Activated naive CD4-positive, alpha-beta T cell treated with anti-CD3 and anti-CD28 coated beads for 36 hours (primary cell): ENCODE data around the gene UNC45B. TPM values are rescaled to one million over a fixed set of nuclear protein-coding genes. Genes with fewer than 3 reads are reported as not detected.
A peak's percentile ranks its signal among the peaks of the same experiment; 100 is the strongest.
"Not testable (repeated sequence)": the region's sequence is repeated elsewhere in the genome, so short reads cannot be mapped to it uniquely, and the experiment has no call there.

Experiments used
- CTCF ChIA-PET: fragments of 350-600 bp; sonication (Branson Sonifier 250); formaldehyde crosslinking; loops from one replicate; lab custom pipeline; 2021; ENCODE audit warnings: antibody characterized with exemption; lab: Charles Lee
- DNase-seq: peaks from one replicate; pipeline ENCODE4 v3.0.0-alpha.2; 2020
- H3K27ac Mint-ChIP-seq: one replicate; pipeline ENCODE4 v1.8.0; 2021; ENCODE audit warnings: mild to moderate bottlenecking, mixed read lengths
- H3K27me3 Mint-ChIP-seq: one replicate; pipeline ENCODE4 v1.8.0; 2021; ENCODE audit warnings: low read depth, mixed read lengths
- H3K36me3 Mint-ChIP-seq: one replicate; pipeline ENCODE4 v1.8.0; 2021; ENCODE audit warnings: low read depth, mixed read lengths
- H3K4me1 Mint-ChIP-seq: one replicate; pipeline ENCODE4 v1.8.0; 2021; ENCODE audit warnings: low read depth, mixed read lengths
- H3K4me3 Mint-ChIP-seq: one replicate; pipeline ENCODE4 v1.8.0; 2021; ENCODE audit warnings: mild to moderate bottlenecking, moderate library complexity, mixed read lengths
- H3K9me3 Mint-ChIP-seq: one replicate; pipeline ENCODE4 v1.8.0; 2021; ENCODE audit warnings: mixed read lengths
- intact Hi-C: fragments of 100-400 bp; cut with micrococcal nuclease; formaldehyde crosslinking; loops from one replicate; pipeline ENCODE4 v1.15.1; 2023
- total RNA-seq, 2 experiments: library from RNA; stranded (reverse); gene quantifications; one replicate each; pipeline ENCODE4 v1.2.3, GENCODE V29; 2021

The UNC45B gene
- total RNA-seq, 2 experiments from 2014 or later: 0.05 to 0.15 TPM

DNA sequence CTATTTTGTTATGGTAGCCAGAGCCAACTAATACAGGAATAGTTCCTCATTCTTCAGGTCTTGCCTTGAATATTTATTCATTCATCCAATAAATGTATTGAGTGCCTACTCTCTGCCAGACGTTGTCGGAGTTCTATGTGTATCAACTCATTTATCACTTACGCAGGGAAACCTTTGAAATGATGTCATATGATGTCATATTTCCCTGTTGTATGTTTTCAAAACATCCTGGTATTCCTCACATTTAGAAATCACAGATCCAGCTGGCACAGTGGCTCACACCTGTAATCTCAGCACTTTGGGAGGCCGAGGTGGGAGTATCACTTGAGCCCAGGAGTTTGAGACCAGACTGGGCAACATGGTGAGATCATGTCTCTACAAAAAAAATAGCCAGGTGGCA, 2.8 kb upstream of the UNC45B start:
- Mint-ChIP-seq H3K27me3 (no peaks in the 10 kb centered on the region), H3K4me3 (no peak overlapping the region), H3K36me3 (peaks cover 4% of the 10 kb centered on the region), H3K27ac (no peak overlapping the region), H3K4me1 (peaks cover 23% of the 10 kb centered on the region), H3K9me3 (no peaks in the 10 kb centered on the region)
- CTCF ChIA-PET: interaction anchor here (0.5 to 1.0 kb wide), 2 partner anchors 13 to 186 kb away, joined by 3 to 4 read pairs; no protein-coding TSS in a partner anchor
- no peak for DNase-seq
- intact Hi-C loops: no loop called here

GRCh38 chr17:35146214-35146833, 1.3 kb upstream of the UNC45B start:
- no peaks in the 10 kb centered on the region for H3K27me3 Mint-ChIP-seq
- no peak overlapping the region for H3K27ac Mint-ChIP-seq
- intact Hi-C loops: no loop called here
- peaks cover 12% of the 10 kb centered on the region for H3K4me1 Mint-ChIP-seq
- H3K36me3 Mint-ChIP-seq: no peaks in the 10 kb centered on the region
- H3K9me3 Mint-ChIP-seq: no peaks in the 10 kb centered on the region
- CTCF ChIA-PET: no interaction called here
- no peak for DNase-seq
- H3K4me3 Mint-ChIP-seq: no peak overlapping the region

- no peak overlapping the region for H3K27ac Mint-ChIP-seq
- no peak for DNase-seq
- no peak overlapping the region for H3K4me3 Mint-ChIP-seq
- H3K4me1 Mint-ChIP-seq: peaks cover 6% of the 10 kb centered on the region
- intact Hi-C loops: no loop called here
- H3K9me3 Mint-ChIP-seq: no peaks in the 10 kb centered on the region
- no peaks in the 10 kb centered on the region for H3K27me3 Mint-ChIP-seq
- CTCF ChIA-PET: interaction anchor here (1.9 kb wide), 1 partner anchor 11 kb away, joined by 5 read pairs; no protein-coding TSS in a partner anchor
- no peaks in the 10 kb centered on the region for H3K36me3 Mint-ChIP-seq
These were observed 527 bp downstream of the UNC45B start for GRCh38 chr17:35148144-35148543.

- no peak for DNase-seq
- Mint-ChIP-seq H3K4me3 (no peak overlapping the region), H3K36me3 (no peaks in the 10 kb centered on the region), H3K4me1 (no peaks in the 10 kb centered on the region), H3K9me3 (no peaks in the 10 kb centered on the region), H3K27ac (no peak overlapping the region), H3K27me3 (no peaks in the 10 kb centered on the region)
- CTCF ChIA-PET: no interaction called here
- intact Hi-C loops: no loop called here
These were observed 2.3 kb downstream of the UNC45B start for GRCh38 chr17:35149941-35150340.

GRCh38 chr17:35151080-35151479, 3.5 kb downstream of the UNC45B start:
- H3K36me3 Mint-ChIP-seq, DNase-seq, H3K27me3 Mint-ChIP-seq, CTCF ChIA-PET, H3K27ac Mint-ChIP-seq, intact Hi-C loops, H3K9me3 Mint-ChIP-seq, H3K4me1 Mint-ChIP-seq, H3K4me3 Mint-ChIP-seq: not testable (repeated sequence)

GRCh38 chr17:35152421-35153140, 5.0 kb downstream of the UNC45B start:
- CTCF ChIA-PET: interaction anchor here (0.5 to 1.4 kb wide), 2 partner anchors 9 to 189 kb away, joined by 4 to 5 read pairs; no protein-coding TSS in a partner anchor
- no peaks in the 10 kb centered on the region for H3K9me3 Mint-ChIP-seq
- no peak for DNase-seq
- H3K27me3 Mint-ChIP-seq: no peaks in the 10 kb centered on the region
- intact Hi-C loops: no loop called here
- H3K4me3 Mint-ChIP-seq: no peak overlapping the region
- H3K36me3 Mint-ChIP-seq: no peaks in the 10 kb centered on the region
- H3K4me1 Mint-ChIP-seq: no peaks in the 10 kb centered on the region
- no peak overlapping the region for H3K27ac Mint-ChIP-seq

GRCh38 chr17:35154196-35155165, 6.9 kb downstream of the UNC45B start:
- no peaks in the 10 kb centered on the region for H3K36me3 Mint-ChIP-seq
- H3K27me3 Mint-ChIP-seq: no peaks in the 10 kb centered on the region
- H3K4me1 Mint-ChIP-seq: peaks cover 4% of the 10 kb centered on the region
- CTCF ChIA-PET: no interaction called here
- DNase-seq: no peak
- intact Hi-C loops: no loop called here
- H3K27ac Mint-ChIP-seq: no peak overlapping the region
- H3K4me3 Mint-ChIP-seq: no peak overlapping the region
- no peaks in the 10 kb centered on the region for H3K9me3 Mint-ChIP-seq

DNA sequence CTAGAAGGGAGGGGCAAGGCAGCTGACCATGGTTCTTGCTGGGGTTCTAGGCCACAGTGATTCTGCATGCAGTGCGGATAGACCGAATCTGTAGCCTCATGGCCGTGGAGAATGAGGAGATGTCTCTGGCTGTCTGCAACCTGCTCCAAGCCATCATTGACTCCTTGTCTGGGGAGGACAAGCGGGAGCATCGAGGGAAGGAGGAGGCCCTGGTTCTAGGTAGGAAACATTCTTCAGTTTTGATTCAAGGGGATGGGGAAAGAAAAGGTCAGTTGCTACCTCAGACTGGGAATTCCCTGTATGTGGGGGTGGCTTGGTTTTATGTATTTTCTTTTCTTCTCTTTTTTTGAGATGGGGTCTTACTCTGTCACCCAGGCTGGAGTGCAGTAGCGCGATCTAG, 7.6 kb downstream of the UNC45B start:
- no peak for DNase-seq
- H3K9me3 Mint-ChIP-seq: no peaks in the 10 kb centered on the region
- H3K36me3 Mint-ChIP-seq: no peaks in the 10 kb centered on the region
- H3K4me1 Mint-ChIP-seq: peaks cover 11% of the 10 kb centered on the region
- H3K27ac Mint-ChIP-seq: no peak overlapping the region
- intact Hi-C loops: no loop called here
- CTCF ChIA-PET: no interaction called here
- H3K4me3 Mint-ChIP-seq: no peak overlapping the region
- H3K27me3 Mint-ChIP-seq: no peaks in the 10 kb centered on the region

DNA sequence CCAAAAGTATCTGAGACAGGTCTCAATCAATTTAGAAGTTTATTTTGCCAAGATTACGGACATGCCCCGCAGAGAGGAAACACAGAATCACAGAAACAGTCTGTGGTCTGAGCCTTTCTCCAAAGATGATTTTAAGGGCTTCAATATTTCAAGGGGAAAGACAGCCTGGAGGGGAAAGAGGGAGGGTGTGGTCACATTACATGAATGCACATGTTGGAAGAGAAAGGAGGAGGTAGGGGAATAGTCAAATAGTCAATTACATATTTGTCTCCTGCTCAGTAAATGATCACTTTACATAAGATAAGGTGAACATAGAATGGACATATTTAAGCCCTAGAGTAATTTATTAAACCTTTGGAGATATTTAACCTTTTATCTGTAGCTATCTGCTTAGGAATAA, 12.3 kb downstream of the UNC45B start:
- CTCF ChIA-PET: interaction anchor here (0.5 to 1.6 kb wide), 4 partner anchors 17 to 153 kb away, joined by 3 to 5 read pairs (median 3); no protein-coding TSS in a partner anchor
- intact Hi-C loops: loop anchor here (1.0 to 5.0 kb wide), 7 partner anchors 18 to 379 kb away; partner anchors contain the start of genes NLE1 and RFFL
- no peak overlapping the region for H3K27ac Mint-ChIP-seq
- no peaks in the 10 kb centered on the region for H3K27me3 Mint-ChIP-seq
- peaks cover 41% of the 10 kb centered on the region for H3K4me1 Mint-ChIP-seq
- no peak for DNase-seq
- no peaks in the 10 kb centered on the region for H3K36me3 Mint-ChIP-seq
- no peak overlapping the region for H3K4me3 Mint-ChIP-seq
- H3K9me3 Mint-ChIP-seq: no peaks in the 10 kb centered on the region

- intact Hi-C loops: loop anchor here (1.0 to 5.0 kb wide), 8 partner anchors 18 to 379 kb away; partner anchors contain the start of genes NLE1 and RFFL
- CTCF ChIA-PET: interaction anchor here (0.5 to 1.6 kb wide), 8 partner anchors 8 to 587 kb away, joined by 3 to 5 read pairs (median 3); no protein-coding TSS in a partner anchor
- Mint-ChIP-seq H3K4me3 (peak overlapping the region; percentile 47), H3K36me3 (no peaks in the 10 kb centered on the region), H3K4me1 (peaks cover 47% of the 10 kb centered on the region), H3K27me3 (no peaks in the 10 kb centered on the region), H3K9me3 (no peaks in the 10 kb centered on the region), H3K27ac (peak overlapping the region; percentile 73)
- DNase-seq: peak; percentile 80
These were observed 13.0 kb downstream of the UNC45B start for GRCh38 chr17:35160354-35161201.

DNA sequence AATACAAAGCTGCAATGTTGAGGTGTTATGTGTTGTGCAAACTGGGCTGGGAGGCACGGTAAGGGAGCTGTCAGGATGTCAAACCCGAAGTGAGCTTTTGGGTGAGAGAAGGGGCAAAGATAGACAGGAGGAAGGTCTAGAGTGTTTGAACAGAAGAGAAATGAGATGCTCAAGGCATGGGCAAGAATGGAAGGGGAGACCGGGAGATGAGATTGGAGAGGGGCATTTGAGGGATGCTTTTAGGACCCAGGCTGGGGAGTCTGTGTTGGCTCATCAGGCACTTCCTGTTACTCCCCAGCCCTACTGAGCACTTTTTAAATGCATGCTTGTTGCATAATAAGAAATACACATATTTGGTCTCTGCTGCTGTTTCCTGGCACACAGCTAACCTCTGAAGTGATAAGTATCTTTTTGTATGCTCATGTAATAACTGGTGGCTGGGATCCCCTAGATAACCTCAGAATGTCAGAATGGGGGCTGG, 13.7 kb downstream of the UNC45B start:
- Mint-ChIP-seq H3K9me3 (no peaks in the 10 kb centered on the region), H3K27ac (peak overlapping the region; percentile 73), H3K4me3 (peak overlapping the region; percentile 47), H3K27me3 (no peaks in the 10 kb centered on the region), H3K36me3 (no peaks in the 10 kb centered on the region), H3K4me1 (peaks cover 50% of the 10 kb centered on the region)
- intact Hi-C loops: loop anchor here (1.0 to 5.0 kb wide), 3 partner anchors 53 to 326 kb away; no protein-coding TSS in a partner anchor
- peak; percentile 35 for DNase-seq
- CTCF ChIA-PET: interaction anchor here (0.6 to 1.6 kb wide), 6 partner anchors 8 to 586 kb away, joined by 3 to 5 read pairs (median 4); no protein-coding TSS in a partner anchor
